K562 (cell line): ENCODE results near the gene FAM83E. TPM values are rescaled to one million over a fixed set of nuclear protein-coding genes. Genes with fewer than 3 reads are reported as not detected.

Source experiments
- CC2D1A ChIP-seq: fragments of 450-650 bp; IDR thresholded peaks from 2 replicates; pipeline ENCODE4 v1.6.1; 2017; ENCODE audit warnings: mild to moderate bottlenecking
- CHCHD3 ChIP-seq: fragments of 250-450 bp; sonication (Bioruptor Pico); IDR thresholded peaks from 2 replicates; pipeline ENCODE4 v2.1.2; 2022; ENCODE audit warnings: mild to moderate bottlenecking
- CREM ChIP-seq: IDR thresholded peaks from 2 replicates; pipeline ENCODE4 v1.6.1; 2014; ENCODE audit warnings: antibody characterized with exemption, low read depth
- MEF2A ChIP-seq: IDR thresholded peaks from 2 replicates; pipeline ENCODE4 v1.6.1; 2011; ENCODE audit warnings: low read depth, mild to moderate bottlenecking, low read length, moderate library complexity; ENCODE audit not compliant: control insufficient read depth
- NCOA2 ChIP-seq, 2 experiments: fragments of 450-650 bp; IDR thresholded peaks; 2 replicates each; pipeline ENCODE4 v1.6.1; 2018; ENCODE audit warnings: mild to moderate bottlenecking in 2 of 2, moderate library complexity in 1 of 2; ENCODE audit not compliant: partially characterized antibody in 2 of 2
- NUFIP1 ChIP-seq: fragments of 450-650 bp; IDR thresholded peaks from 2 replicates; pipeline ENCODE4 v1.6.1; 2018; ENCODE audit not compliant: partially characterized antibody
- SUPT5H ChIP-seq: fragments of 450-650 bp; IDR thresholded peaks from 2 replicates; pipeline ENCODE4 v1.6.1; 2016
- ZNF263 ChIP-seq: sonication (generic); formaldehyde crosslinking; IDR thresholded peaks from 2 replicates; pipeline ENCODE4 v1.8.0; 2022; ENCODE audit warnings: mild to moderate bottlenecking, missing genetic modification reagents, borderline replicate concordance
- ZNF280A ChIP-seq: fragments of 450-650 bp; IDR thresholded peaks from 2 replicates; pipeline ENCODE4 v1.6.1; 2018; ENCODE audit warnings: mild to moderate bottlenecking, low read depth; ENCODE audit not compliant: partially characterized antibody
- ZNF75A ChIP-seq: fragments of 450-650 bp; formaldehyde crosslinking; IDR thresholded peaks from 2 replicates; pipeline ENCODE4 v1.4.0; 2020; ENCODE audit warnings: mild to moderate bottlenecking
- polyA plus RNA-seq, 8 experiments: library from polyadenylated mRNA; depleted of rRNA in 4 of 8; stranded (reverse) in 5 of 8; unstranded in 3 of 8; fragments of >200 nt; fragmentation: Nextera tagmentation in 2 of 8; fragmentation: Illumina TruSeq in 1 of 8; extraction: Ambion mirVana in 2 of 8; extraction: Trizol in 1 of 8; gene quantifications; 2 replicates each; pipeline versions ENCODE4 v1.2.1 to v1.2.3, GENCODE V29; 2011 to 2014; ENCODE audit warnings: inconsistent platforms in 1 of 8, missing spikeins in 1 of 8
- total RNA-seq, 7 experiments: library from RNA; depleted of rRNA in 6 of 7; stranded (reverse); fragments of >200 nt in 6 of 7; fragmentation: Illumina TruSeq in 2 of 7; extraction: Trizol in 2 of 7; gene quantifications; 2 replicates each; pipeline versions ENCODE4 v1.2.1 to v1.2.3, GENCODE V29; 2011 to 2021; ENCODE audit warnings: low replicate concordance in 1 of 7
- TF ChIP-seq, protein P1 (sequence below): fragments of 450-650 bp; IDR thresholded peaks from 2 replicates; pipeline ENCODE4 v1.6.1; 2016; ENCODE audit warnings: antibody characterized with exemption
- TF ChIP-seq, protein P2 (sequence below): fragments of 250-450 bp; sonication (Bioruptor Pico); IDR thresholded peaks from 2 replicates; pipeline ENCODE4 v1.5.0; 2020; ENCODE audit warnings: mild to moderate bottlenecking, borderline replicate concordance
- TF ChIP-seq, protein P3 (sequence below), 2 experiments: fragments of 450-650 bp; IDR thresholded peaks; 2 replicates each; pipeline ENCODE4 v1.6.1; 2016; ENCODE audit warnings: mild to moderate bottlenecking in 2 of 2, borderline replicate concordance in 1 of 2, low read depth in 1 of 2, moderate library complexity in 1 of 2

FAM83E gene
- total and polyA plus RNA-seq, 9 of the 15 experiments (the other 6 are each of a cell fraction or from before 2014, with no cell fraction given): 0.15 to 0.87 (median 0.29) TPM; not detected in 4

GRCh38 chr19:48635966-48636858, 21.3 kb upstream of the FAM83E start (continued):
- peak; percentile 83 for TF ChIP-seq ZNF263 (CRISPR knock-in tag)
- no peak for TF ChIP-seq NUFIP1
- TF ChIP-seq ZNF75A (CRISPR knock-in tag): no peak
- TF ChIP-seq CHCHD3 (CRISPR knock-in tag): no peak
- TF ChIP-seq, protein P1, sequence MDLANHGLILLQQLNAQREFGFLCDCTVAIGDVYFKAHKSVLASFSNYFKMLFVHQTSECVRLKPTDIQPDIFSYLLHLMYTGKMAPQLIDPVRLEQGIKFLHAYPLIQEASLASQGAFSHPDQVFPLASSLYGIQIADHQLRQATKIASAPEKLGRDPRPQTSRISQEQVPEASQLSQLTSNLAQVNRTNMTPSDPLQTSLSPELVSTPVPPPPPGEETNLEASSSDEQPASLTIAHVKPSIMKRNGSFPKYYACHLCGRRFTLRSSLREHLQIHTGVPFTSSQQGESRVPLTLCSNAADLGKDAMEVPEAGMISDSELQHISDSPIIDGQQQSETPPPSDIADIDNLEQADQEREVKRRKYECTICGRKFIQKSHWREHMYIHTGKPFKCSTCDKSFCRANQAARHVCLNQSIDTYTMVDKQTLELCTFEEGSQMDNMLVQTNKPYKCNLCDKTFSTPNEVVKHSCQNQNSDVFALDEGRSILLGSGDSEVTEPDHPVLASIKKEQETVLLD: 0 out of 2 replicates have a peak, but pooled peaks have one; percentile 44
- no peak for TF ChIP-seq CREM
- TF ChIP-seq, protein P2, sequence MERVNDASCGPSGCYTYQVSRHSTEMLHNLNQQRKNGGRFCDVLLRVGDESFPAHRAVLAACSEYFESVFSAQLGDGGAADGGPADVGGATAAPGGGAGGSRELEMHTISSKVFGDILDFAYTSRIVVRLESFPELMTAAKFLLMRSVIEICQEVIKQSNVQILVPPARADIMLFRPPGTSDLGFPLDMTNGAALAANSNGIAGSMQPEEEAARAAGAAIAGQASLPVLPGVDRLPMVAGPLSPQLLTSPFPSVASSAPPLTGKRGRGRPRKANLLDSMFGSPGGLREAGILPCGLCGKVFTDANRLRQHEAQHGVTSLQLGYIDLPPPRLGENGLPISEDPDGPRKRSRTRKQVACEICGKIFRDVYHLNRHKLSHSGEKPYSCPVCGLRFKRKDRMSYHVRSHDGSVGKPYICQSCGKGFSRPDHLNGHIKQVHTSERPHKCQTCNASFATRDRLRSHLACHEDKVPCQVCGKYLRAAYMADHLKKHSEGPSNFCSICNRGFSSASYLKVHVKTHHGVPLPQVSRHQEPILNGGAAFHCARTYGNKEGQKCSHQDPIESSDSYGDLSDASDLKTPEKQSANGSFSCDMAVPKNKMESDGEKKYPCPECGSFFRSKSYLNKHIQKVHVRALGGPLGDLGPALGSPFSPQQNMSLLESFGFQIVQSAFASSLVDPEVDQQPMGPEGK (CRISPR knock-in tag): no peak
- no peak for TF ChIP-seq NCOA2 (IDR thresholded peaks at IDR 0.05; ENCODE audit: partially characterized antibody in 2 of 2)
- TF ChIP-seq, protein P3, sequence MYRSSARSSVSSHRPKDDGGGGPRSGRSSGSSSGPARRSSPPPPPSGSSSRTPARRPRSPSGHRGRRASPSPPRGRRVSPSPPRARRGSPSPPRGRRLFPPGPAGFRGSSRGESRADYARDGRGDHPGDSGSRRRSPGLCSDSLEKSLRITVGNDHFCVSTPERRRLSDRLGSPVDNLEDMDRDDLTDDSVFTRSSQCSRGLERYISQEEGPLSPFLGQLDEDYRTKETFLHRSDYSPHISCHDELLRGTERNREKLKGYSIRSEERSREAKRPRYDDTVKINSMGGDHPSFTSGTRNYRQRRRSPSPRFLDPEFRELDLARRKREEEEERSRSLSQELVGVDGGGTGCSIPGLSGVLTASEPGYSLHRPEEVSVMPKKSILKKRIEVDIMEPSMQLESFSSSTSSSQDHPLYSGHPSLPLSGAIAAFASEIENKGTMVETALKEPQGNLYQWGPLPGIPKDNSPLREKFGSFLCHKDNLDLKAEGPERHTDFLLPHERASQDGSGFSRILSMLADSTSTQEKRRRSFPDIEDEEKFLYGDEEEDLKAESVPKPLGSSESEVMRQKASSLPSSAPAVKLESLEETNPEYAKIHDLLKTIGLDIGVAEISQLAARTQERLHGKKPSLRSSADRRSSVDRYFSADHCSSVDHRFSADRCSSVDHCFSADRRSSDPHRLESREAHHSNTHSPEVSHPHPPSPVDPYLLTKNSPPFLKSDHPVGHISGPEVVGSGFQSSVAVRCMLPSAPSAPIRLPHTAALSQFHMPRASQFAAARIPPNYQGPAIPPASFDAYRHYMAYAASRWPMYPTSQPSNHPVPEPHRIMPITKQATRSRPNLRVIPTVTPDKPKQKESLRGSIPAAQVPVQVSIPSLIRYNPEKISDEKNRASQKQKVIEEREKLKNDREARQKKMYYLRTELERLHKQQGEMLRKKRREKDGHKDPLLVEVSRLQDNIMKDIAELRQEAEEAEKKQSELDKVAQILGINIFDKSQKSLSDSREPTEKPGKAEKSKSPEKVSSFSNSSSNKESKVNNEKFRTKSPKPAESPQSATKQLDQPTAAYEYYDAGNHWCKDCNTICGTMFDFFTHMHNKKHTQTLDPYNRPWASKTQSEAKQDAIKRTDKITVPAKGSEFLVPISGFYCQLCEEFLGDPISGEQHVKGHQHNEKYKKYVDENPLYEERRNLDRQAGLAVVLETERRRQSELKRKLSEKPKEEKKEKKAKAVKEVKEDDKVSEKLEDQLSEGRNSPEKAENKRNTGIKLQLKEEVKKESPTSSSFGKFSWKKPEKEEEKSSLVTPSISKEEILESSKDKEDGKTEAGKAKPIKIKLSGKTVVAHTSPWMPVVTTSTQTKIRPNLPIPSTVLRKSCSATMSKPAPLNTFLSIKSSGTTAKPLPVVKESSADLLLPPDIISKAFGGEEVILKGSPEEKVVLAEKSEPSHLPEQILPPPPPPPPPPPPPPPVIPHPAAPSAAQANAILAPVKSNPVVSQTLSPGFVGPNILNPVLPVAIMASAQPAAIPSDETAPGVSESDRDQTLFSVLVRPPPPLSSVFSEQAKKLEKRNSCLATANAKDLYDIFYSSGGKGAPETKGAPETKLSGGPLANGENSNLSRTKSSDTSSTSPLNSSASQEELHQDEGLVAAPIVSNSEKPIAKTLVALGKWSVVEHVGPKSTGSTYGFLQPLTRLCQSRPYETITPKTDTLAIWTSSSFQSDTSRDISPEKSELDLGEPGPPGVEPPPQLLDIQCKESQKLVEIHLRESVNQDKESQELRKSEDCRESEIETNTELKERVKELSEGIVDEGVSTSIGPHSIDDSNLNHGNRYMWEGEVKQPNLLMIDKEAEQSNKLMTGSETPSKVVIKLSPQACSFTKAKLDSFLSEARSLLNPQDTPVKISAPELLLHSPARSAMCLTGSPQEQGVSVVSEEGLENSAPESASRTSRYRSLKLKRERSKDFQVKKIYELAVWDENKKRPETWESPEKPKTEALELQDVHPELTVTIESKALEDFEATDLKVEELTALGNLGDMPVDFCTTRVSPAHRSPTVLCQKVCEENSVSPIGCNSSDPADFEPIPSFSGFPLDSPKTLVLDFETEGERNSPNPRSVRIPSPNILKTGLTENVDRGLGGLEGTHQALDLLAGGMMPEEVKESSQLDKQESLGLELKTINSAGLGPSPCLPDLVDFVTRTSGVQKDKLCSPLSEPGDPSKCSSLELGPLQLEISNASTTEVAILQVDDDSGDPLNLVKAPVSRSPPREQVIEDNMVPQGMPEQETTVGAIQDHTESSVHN (IDR thresholded peaks at IDR 0.05; ENCODE audit: borderline replicate concordance in 1 of 2, low read depth in 1 of 2): no peak
- TF ChIP-seq SUPT5H: no peak
- TF ChIP-seq CC2D1A: 0 out of 2 replicates have a peak, but pooled peaks have one; percentile 26
- no peak for TF ChIP-seq MEF2A
- TF ChIP-seq ZNF280A: peak; percentile 10
